Stimulated activated naive CD4-positive, alpha-beta T cell (primary cell): ENCODE results near the gene KRT23.
"Not testable (repeated sequence)": the region's sequence is repeated elsewhere in the genome, so short reads cannot be mapped to it uniquely, and the experiment has no call there.

Experiments used
- DNase-seq, 6 experiments: peaks; one replicate each; lab custom pipeline; 2025; lab: John Stamatoyannopoulos, UW

Gene KRT23

GRCh38 chr17:40950176-40950575 lies 12.7 kb upstream of the KRT23 start:
- no peak for DNase-seq

GRCh38 chr17:40949418-40949817 lies 12.0 kb upstream of the KRT23 start:
- no peak for DNase-seq

GRCh38 chr17:40947929-40948328 lies 10.5 kb upstream of the KRT23 start:
- no peak for DNase-seq

- no peak for DNase-seq
Measured at GRCh38 chr17:40945414-40945813, 8.0 kb upstream of the KRT23 start.

- no peak for DNase-seq
Measured at GRCh38 chr17:40944531-40944930, 7.1 kb upstream of the KRT23 start.

GRCh38 chr17:40942553-40942952 lies 5.1 kb upstream of the KRT23 start:
- no peak for DNase-seq

- no peak for DNase-seq
Measured at GRCh38 chr17:40940266-40940665, 2.8 kb upstream of the KRT23 start.

- no peak for DNase-seq
Measured at GRCh38 chr17:40938981-40939380, 1.5 kb upstream of the KRT23 start.

GRCh38 chr17:40936976-40937375 lies 470 bp downstream of the KRT23 start:
- no peak for DNase-seq

GRCh38 chr17:40936437-40936971 lies 942 bp downstream of the KRT23 start:
- DNase-seq: no peak

GRCh38 chr17:40935624-40936023 lies 1.8 kb downstream of the KRT23 start:
- DNase-seq: no peak

GRCh38 chr17:40932608-40933007 lies 4.8 kb downstream of the KRT23 start:
- DNase-seq: no peak

GRCh38 chr17:40931311-40931710 lies 6.1 kb downstream of the KRT23 start:
- no peak for DNase-seq

GRCh38 chr17:40926341-40926740 lies 11.1 kb downstream of the KRT23 start:
- DNase-seq: no peak

- no peak for DNase-seq
Measured at GRCh38 chr17:40922239-40922638, 15.2 kb downstream of the KRT23 start.

- no peak for DNase-seq
Measured at GRCh38 chr17:40921026-40921425, 16.4 kb downstream of the KRT23 start.

- DNase-seq: not testable (repeated sequence)
Measured at GRCh38 chr17:40917116-40917515, 20.3 kb downstream of the KRT23 start.

GRCh38 chr17:40916366-40916765 lies 21.1 kb downstream of the KRT23 start:
- no peak for DNase-seq

GRCh38 chr17:40915721-40916256 lies 21.7 kb downstream of the KRT23 start:
- no peak for DNase-seq

- no peak for DNase-seq
Measured at GRCh38 chr17:40915199-40915661, 22.2 kb downstream of the KRT23 start.

GRCh38 chr17:40914075-40914855 lies 23.2 kb downstream of the KRT23 start:
- no peak for DNase-seq

GRCh38 chr17:40912486-40913210 lies 24.8 kb downstream of the KRT23 start:
- no peak for DNase-seq

GRCh38 chr17:40910441-40910841 lies 27.0 kb downstream of the KRT23 start:
- DNase-seq: no peak
